Cardiac muscle cell (in vitro differentiated cells and primary cell): ENCODE data around the gene CKAP2L. TPM values are rescaled to one million over a fixed set of nuclear protein-coding genes. Genes with fewer than 3 reads are reported as not detected.

Source experiments
- DNase-seq, 2 donors: peaks; one replicate each; pipeline versions ENCODE4 v3.0.0 to v3.0.0-alpha.2; 2010 to 2017; ENCODE audit warnings: low read depth in 1 of 2, low spot score in 1 of 2
- H3K27ac ChIP-seq: fragments of 200-600 bp; sonication (generic); 2 replicates; pipeline ENCODE4 v1.5.1; 2016
- H3K27me3 ChIP-seq: fragments of 200-600 bp; sonication (generic); 2 replicates; pipeline ENCODE4 v1.6.0; 2016; ENCODE audit warnings: control low read depth
- H3K36me3 ChIP-seq: fragments of 200-600 bp; sonication (generic); 2 replicates; pipeline ENCODE4 v1.5.1; 2016; ENCODE audit warnings: control low read depth
- H3K4me1 ChIP-seq: fragments of 200-600 bp; sonication (generic); 2 replicates; pipeline ENCODE4 v1.8.1; 2017; ENCODE audit warnings: low read depth, mild to moderate bottlenecking, mixed run types
- H3K4me3 ChIP-seq: fragments of 200-600 bp; sonication (generic); 2 replicates; pipeline ENCODE4 v1.5.1; 2016; ENCODE audit warnings: mild to moderate bottlenecking
- H3K9me3 ChIP-seq: fragments of 200-600 bp; sonication (generic); 2 replicates; pipeline ENCODE4 v1.5.1; 2017; ENCODE audit warnings: low read depth, mild to moderate bottlenecking, control low read depth
- polyA plus RNA-seq: library from polyadenylated mRNA; unstranded; fragments of >200 nt; fragmentation: Nextera tagmentation; extraction: Ambion mirVana; gene quantifications from 2 replicates; pipeline ENCODE4 v1.2.1, GENCODE V29; 2016
- total RNA-seq: library from RNA; depleted of rRNA; stranded (reverse); fragments of >200 nt; gene quantifications from 2 replicates; pipeline ENCODE4 v1.2.3, GENCODE V29; 2016
- TF ChIP-seq, protein P1 (sequence below): IDR thresholded peaks from 2 replicates; pipeline ENCODE4 v1.5.1; 2012; ENCODE audit warnings: low read depth, mild to moderate bottlenecking, low read length

Gene CKAP2L
- total and polyA plus RNA-seq, 2 experiments from 2014 or later, result 4.0 to 13.7 TPM

DNA sequence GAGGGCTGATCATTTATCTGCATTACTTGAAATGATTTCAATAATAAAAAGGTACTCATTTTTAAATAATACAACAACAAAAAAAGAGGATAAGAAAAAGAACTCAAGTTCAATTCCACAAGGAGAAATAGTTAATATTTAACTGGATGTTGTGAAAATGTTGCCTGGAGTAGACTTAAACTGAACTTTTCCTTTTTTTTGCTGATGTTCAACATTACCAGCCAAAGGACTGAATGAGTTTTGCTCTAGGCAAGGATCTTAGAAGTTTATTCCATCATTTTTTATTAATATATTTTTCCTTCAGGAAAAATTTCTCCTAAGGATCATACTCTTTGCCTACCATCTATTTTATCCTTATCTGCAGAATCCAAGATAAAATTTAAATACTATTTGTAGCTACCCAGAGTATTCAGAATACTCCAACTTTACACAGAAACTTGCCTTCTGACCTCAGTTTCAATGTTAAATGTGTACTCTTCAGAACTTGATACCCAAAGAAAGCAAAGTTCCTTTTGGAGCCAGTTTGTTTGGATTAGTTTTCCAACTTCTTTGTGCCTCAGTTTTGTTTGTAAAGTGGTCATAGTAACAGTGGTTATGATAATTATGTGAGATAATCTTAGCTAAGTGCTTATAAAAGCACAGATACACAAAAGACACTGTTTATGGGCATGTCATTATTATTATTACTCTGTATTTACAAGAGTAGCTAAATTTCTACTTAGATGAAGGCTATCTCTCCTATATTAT is 12.8 kb downstream of the CKAP2L start:
- no peaks in the 10 kb centered on the region for H3K4me1 ChIP-seq
- H3K27me3 ChIP-seq, result no peaks in the 10 kb centered on the region
- no peak overlapping the region for H3K4me3 ChIP-seq
- H3K9me3 ChIP-seq, result no peaks in the 10 kb centered on the region
- H3K27ac ChIP-seq, result no peak overlapping the region
- TF ChIP-seq, protein P1, sequence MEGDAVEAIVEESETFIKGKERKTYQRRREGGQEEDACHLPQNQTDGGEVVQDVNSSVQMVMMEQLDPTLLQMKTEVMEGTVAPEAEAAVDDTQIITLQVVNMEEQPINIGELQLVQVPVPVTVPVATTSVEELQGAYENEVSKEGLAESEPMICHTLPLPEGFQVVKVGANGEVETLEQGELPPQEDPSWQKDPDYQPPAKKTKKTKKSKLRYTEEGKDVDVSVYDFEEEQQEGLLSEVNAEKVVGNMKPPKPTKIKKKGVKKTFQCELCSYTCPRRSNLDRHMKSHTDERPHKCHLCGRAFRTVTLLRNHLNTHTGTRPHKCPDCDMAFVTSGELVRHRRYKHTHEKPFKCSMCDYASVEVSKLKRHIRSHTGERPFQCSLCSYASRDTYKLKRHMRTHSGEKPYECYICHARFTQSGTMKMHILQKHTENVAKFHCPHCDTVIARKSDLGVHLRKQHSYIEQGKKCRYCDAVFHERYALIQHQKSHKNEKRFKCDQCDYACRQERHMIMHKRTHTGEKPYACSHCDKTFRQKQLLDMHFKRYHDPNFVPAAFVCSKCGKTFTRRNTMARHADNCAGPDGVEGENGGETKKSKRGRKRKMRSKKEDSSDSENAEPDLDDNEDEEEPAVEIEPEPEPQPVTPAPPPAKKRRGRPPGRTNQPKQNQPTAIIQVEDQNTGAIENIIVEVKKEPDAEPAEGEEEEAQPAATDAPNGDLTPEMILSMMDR, result no peak
- DNase-seq, result no peak
- H3K36me3 ChIP-seq, result peaks cover 16% of the 10 kb centered on the region

- TF ChIP-seq, protein P1, result no peak
- Histone ChIP-seq H3K36me3 (peaks cover 12% of the 10 kb centered on the region), H3K4me3 (no peak overlapping the region), H3K9me3 (no peaks in the 10 kb centered on the region), H3K4me1 (no peaks in the 10 kb centered on the region), H3K27ac (no peak overlapping the region), H3K27me3 (no peaks in the 10 kb centered on the region)
- peak in 1 of 2 donors; percentile 41 for DNase-seq
Measured at GRCh38 chr2:112750560-112750843, 13.9 kb downstream of the CKAP2L start.

GRCh38 chr2:112749755-112750559 is 14.5 kb downstream of the CKAP2L start:
- H3K36me3 ChIP-seq, result peaks cover 8% of the 10 kb centered on the region
- H3K27me3 ChIP-seq, result no peaks in the 10 kb centered on the region
- peak; percentile 72 to 88 for DNase-seq
- no peak overlapping the region for H3K27ac ChIP-seq
- H3K4me3 ChIP-seq, result no peak overlapping the region
- TF ChIP-seq, protein P1, result peak; percentile 99
- H3K9me3 ChIP-seq, result no peaks in the 10 kb centered on the region
- H3K4me1 ChIP-seq, result no peaks in the 10 kb centered on the region

DNA sequence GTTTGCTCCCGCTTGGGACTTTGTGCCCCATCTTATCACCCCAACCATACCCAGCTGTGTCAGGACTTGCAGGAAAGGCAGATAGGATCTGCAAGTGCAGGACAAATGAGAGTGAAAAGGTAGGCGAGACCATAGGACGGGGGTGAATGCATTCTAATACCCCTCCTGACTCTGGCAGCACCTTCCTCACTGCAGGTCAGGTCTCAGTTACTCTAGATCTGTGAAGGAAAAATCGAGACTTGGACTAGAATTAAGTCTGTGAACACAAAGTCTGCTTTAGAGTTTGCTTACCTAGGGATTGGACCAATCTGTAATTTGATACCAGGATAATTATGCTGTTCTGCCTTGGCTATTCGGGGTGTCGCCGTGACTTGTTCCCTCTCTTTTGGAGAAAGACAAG is 23.9 kb downstream of the CKAP2L start:
- Histone ChIP-seq H3K4me3 (no peak overlapping the region), H3K9me3 (no peaks in the 10 kb centered on the region), H3K27ac (no peak overlapping the region), H3K36me3 (no peaks in the 10 kb centered on the region), H3K4me1 (no peaks in the 10 kb centered on the region), H3K27me3 (no peaks in the 10 kb centered on the region)
- TF ChIP-seq, protein P1, result no peak
- DNase-seq, result no peak

- TF ChIP-seq, protein P1, result no peak
- no peaks in the 10 kb centered on the region for H3K4me1 ChIP-seq
- no peaks in the 10 kb centered on the region for H3K9me3 ChIP-seq
- H3K27ac ChIP-seq, result no peak overlapping the region
- no peaks in the 10 kb centered on the region for H3K27me3 ChIP-seq
- no peak overlapping the region for H3K4me3 ChIP-seq
- no peak for DNase-seq
- no peaks in the 10 kb centered on the region for H3K36me3 ChIP-seq
Measured at GRCh38 chr2:112737542-112738232, 26.7 kb downstream of the CKAP2L start.
